Neural progenitor cell (in vitro differentiated cells): Measurements from ENCODE around the gene C2orf69.

Source experiments
- CTCF ChIP-seq: fragments of 200-600 bp; sonication (generic); IDR thresholded peaks from 2 replicates; pipeline ENCODE4 v1.5.1; 2017; ENCODE audit warnings: antibody characterized with exemption, mild to moderate bottlenecking
- EZH2phosphoT487 ChIP-seq: fragments of 200-600 bp; sonication (generic); IDR thresholded peaks from 2 replicates; pipeline ENCODE4 v1.6.1; 2017; ENCODE audit warnings: antibody characterized with exemption

DNA sequence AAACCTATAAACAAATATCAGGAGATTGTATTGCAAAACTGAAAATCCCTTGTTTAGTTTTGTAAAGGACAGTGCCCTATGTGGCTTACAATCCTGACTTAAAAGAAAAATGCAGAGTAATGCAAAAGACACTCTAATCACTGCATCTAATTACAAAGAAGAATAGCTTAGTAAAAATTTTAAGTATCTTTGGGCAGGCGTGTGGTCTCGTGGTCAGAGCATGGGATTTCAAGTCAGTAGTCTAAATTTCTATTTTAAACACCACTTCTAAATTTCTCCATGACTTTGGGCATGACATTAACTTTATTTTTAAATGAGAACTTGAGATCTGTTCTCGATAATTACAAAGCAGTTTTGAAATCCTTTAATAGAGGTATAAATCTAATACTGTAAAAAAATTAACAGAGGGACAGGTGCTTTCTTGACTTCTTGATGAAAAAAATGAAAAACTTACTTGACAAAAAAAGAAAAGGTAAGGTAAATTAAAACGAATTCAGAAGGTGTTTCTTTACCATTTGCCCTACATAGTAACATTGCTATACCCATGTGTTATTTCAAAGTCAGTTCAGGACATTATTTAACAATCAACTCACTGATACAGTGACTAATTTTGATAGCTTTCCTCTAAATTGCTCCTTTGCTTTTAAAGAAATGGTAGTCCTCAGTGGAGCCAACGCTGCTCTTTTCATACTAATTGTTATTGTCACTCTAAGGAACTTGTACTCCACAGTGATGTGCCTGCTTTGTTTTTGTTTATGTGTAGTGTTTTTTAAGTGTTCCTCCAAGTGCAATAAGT lies 42.5 kb upstream of the C2orf69 start:
- TF ChIP-seq CTCF (no peak), EZH2phosphoT487 (no peak)
